Daoy (cell line): ENCODE measurements around the gene EMC7. TPM values are rescaled to one million over a fixed set of nuclear protein-coding genes. Genes with fewer than 3 reads are reported as not detected.
A peak's percentile ranks its signal among the peaks of the same experiment; 100 is the strongest.

ENCODE experiments used
- DNase-seq: peaks from one replicate; pipeline ENCODE4 v3.0.0-alpha.2; 2015; ENCODE audit warnings: low read depth
- total RNA-seq: library from RNA; depleted of rRNA; stranded (reverse); fragments of >200 nt; shearing (Covaris generic); gene quantifications from 2 replicates; pipeline ENCODE4 v1.2.3, GENCODE V29; 2014; rRNA removed

EMC7 gene
- total RNA-seq, 1 experiment from 2014 or later: 27.9 TPM

DNA sequence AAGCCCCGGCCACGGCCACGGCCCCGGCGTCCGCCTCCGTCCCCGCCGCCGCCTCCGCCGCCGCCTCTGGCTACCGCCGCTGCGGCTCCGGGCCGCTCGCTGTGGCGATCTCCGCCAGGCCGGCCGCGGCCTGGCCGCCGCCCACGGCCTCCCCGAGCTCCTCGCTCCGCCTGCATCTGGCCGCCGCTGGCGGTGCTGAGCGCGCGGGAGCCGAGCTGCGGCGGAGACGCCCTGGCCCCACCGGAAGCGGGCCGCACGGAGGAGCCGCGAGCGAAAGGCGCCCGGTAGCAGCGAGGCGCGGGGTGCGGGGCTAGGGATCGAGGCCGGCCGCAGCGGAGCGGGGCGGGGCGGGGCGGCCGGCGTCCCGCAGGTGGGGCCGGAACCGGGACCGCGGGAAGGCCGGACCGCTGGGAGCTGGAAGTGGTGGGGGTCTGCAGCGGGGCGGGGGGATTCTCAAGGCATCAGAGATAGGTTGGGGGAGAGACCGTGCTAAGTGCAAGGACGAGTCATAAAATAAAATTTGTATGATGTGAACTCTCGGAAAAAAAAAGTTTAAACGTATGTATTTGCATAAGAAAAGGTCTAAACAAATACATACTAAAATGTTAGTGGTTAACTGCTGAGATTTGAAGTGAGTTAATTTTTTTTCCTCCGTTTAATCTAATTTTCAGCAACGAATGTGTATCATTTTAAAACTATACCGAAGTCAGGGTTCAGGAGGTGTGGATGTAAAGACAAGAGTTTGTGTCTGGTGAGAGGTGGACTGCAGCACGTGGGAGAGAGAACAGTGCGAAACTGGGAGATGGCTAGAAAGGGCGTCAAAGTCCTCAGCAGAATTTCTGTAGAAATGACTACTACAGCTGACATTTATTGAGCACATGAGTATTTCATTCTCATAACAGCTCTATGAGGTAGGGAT, 62.5 kb downstream of the EMC7 start, which contains the start of gene AVEN:
TSS of gene AVEN (minus strand) at position 334 of the 919 bp plus-strand sequence. CDS start at position 176, 158 bp downstream.
- DNase-seq: peak; percentile 67

DNA sequence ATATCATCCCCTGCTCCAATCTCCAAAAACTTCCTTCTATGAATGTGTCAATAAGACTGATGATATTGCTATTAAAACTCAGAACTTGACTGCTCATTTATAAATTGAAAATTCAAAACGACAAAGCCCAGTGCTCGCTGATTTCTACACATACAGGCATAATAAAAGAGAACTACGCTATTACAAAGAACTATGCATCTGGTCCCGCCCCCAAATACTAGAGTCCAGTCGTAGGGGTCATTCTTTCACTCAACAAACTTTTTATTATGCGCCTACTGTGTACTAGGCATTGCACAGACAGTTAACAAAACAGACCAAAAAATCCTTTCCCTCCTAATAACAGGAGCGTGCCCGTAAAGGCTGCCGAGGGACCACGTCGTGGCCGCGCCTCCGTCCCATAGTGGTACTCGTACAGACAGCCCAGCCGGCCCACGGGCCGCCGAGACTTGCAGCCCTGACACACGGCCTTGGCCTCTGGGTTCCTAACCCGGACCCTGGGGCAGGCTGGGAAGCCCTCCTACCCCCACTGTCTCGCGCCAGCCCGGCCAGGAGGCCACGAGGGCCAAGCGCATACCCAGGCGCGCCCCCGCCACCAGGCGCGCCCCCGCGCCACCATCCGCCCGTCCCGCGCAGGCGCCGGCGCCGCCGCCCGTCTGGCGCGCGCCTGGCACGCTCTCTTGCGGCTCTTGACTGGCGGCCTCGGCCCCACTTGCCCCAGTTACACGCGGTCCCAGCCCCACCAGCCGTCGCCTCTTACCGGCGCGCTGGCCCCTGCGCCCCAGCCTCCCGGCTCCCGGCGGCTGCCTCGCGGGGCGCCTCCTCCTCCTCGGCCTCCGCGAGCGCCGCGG, 63.4 kb downstream of the EMC7 start:
- peak; percentile 89 for DNase-seq

Other genes with a start within 250 kb of the EMC7 start
- gene CHRM5, start 133.4 kb downstream of the EMC7 start, total RNA-seq: 0.36 TPM in 1 of 2 replicates, not detected in the other
- 21.4 and 22.7 TPM in 2 replicates for gene AVEN, start 62.7 kb downstream of the EMC7 start, total RNA-seq
- gene PGBD4, start 221 bp upstream of the EMC7 start, total RNA-seq: 1.4 and 2.4 TPM in 2 replicates
- 47.8 and 54.4 TPM in 2 replicates for gene KATNBL1, start 108.2 kb upstream of the EMC7 start, total RNA-seq
- 266 and 281 TPM in 2 replicates for gene EMC4, start 123.2 kb upstream of the EMC7 start, total RNA-seq
- gene SLC12A6, start 235.9 kb upstream of the EMC7 start, total RNA-seq: 2.4 and 4.3 TPM in 2 replicates
- 241 and 246 TPM in 2 replicates for gene NOP10, start 241.3 kb upstream of the EMC7 start, total RNA-seq
- gene NUTM1, start 241.5 kb upstream of the EMC7 start, total RNA-seq: not detected in 2 replicates